Fibroblast of villous mesenchyme (primary cell): ENCODE results near the gene CPN1. TPM values are rescaled to one million over a fixed set of nuclear protein-coding genes. Genes with fewer than 3 reads are reported as not detected.

Source experiments
- DNase-seq: peaks from one replicate; pipeline ENCODE4 v3.0.0-alpha.2; 2010; ENCODE audit warnings: low read depth
- H3K4me3 ChIP-seq: 2 replicates; pipeline ENCODE4 v1.5.1; 2011; ENCODE audit warnings: low read depth, mild to moderate bottlenecking, low read length
- CTCF ChIP-seq: IDR thresholded peaks from 2 replicates; pipeline ENCODE4 v1.5.1; 2012; ENCODE audit warnings: low read depth, mild to moderate bottlenecking, low read length; ENCODE audit not compliant: insufficient read depth
- total RNA-seq: library from RNA; depleted of rRNA; stranded (reverse); fragments of >200 nt; gene quantifications from 2 replicates; pipeline ENCODE4 v1.2.3, GENCODE V29; 2012

The CPN1 gene
- total RNA-seq, 1 donor, result not detected

GRCh38 chr10:100120550-100120949 is 38.9 kb upstream of the CPN1 start:
- TF ChIP-seq CTCF, result no peak
- DNase-seq, result no peak
- no peak overlapping the region for H3K4me3 ChIP-seq

DNA sequence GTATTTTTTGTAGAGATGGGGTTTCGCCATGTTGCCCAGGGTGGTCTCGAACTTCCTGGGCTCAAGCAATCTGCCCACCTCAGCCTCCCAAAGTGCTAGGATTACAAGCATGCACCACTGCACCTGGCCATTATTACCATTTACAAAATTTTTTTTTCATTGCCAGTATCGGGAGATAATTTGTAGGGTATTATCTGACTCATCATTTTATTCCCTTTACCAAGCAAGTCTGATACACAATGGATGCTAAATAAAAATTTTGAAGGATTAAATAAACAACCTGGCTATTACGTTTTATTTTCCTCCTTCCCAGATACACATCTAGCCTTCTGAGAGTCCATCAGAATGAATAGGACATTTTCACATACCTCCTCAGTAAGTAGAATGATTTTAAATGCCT is 38.1 kb upstream of the CPN1 start:
- no peak for TF ChIP-seq CTCF
- no peak for DNase-seq
- H3K4me3 ChIP-seq, result no peak overlapping the region

DNA sequence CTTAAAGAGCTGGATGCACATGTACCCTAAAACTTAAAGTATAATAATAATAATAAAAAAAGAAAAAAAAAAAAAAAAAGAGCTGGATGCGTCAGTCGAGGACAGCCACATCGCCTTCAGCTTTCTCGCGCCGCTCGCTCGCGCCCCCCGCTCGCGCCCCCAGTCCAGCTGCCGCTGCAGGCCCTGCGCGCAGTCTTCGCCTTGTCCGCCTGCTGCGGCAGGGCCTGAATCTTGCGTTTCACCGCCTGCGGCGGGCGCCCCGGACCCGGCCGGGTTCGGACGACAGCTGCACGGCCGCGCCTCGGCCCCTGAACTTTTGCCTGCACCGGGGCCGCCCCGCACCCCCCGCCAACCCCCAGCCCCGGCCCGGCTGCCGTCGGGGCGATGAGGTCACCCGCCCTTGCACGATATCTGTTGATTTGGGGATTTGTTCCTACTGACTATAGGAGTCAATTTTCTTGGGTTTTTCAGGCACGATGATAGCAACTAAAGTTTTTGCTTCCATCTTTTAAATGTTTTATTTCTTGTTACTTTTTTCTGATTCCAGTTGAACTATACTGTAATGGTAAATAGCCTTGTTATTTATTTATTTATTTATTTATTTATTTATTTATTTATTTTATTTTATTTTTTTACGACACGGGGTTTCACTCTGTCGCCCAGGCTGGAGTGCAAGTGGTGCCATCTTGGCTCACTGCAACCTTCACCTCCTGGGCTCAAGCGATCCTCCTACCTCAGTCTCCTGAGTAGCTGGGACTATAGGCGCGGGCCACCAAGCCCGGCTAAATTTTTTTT is 33.5 kb upstream of the CPN1 start:
- no peak for TF ChIP-seq CTCF
- no peak overlapping the region for H3K4me3 ChIP-seq
- no peak for DNase-seq

DNA sequence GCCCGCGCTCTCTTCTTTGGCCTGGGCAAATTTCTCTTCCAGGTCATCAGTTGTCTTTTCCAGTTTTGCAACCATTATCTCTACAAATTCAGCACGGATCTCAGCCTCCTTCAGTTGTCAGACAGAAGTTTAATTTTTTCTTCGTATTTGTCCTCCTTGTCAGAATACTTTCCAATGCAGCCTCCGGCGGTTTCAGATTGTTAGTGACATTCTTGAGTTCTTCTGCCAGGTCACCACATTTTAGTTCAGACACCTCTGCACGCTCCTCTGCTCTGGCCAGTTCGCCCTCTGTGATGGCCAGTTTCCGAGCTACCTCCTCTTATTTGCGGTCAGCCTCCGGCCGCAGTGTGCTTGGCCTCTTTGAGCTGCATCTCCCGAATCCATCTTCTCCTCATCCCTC is 32.8 kb upstream of the CPN1 start:
- no peak overlapping the region for H3K4me3 ChIP-seq
- TF ChIP-seq CTCF, result no peak
- no peak for DNase-seq

GRCh38 chr10:100109670-100110069 is 28.0 kb upstream of the CPN1 start:
- H3K4me3 ChIP-seq, result no peak overlapping the region
- no peak for TF ChIP-seq CTCF
- DNase-seq, result no peak

DNA sequence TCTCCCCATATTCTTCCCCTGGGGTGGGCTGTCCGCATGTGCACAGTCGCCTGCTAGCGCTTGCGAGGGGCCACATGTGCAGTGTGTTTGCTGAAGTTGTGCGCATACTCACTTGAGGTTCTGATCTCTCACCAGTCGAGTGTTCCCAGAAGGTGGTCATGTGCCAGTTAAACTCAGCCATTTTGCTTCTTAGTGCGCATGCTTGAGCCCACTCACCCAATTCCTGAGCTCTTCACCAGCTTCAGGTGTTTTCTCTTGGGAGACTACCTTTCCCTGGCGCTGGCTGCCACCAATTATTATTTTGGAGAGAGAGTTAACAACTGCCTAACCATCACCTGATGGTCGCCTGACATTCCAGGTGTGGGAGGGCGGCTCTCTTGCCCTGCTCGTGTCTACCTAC is 25.2 kb upstream of the CPN1 start:
- no peak overlapping the region for H3K4me3 ChIP-seq
- no peak for TF ChIP-seq CTCF
- DNase-seq, result no peak

- no peak for DNase-seq
- TF ChIP-seq CTCF, result no peak
- no peak overlapping the region for H3K4me3 ChIP-seq
Observed at GRCh38 chr10:100104300-100104699, 22.6 kb upstream of the CPN1 start.
